Heart left ventricle (tissue), 13 donors: ENCODE data around the gene ARMC5.

Experiments used
- POLR2A ChIP-seq, 2 donors: fragments of 450-650 bp; IDR thresholded peaks; one replicate each; pipeline ENCODE4 v1.6.1; 2017; ENCODE audit warnings: antibody characterized with exemption in 2 of 2, mild to moderate bottlenecking in 2 of 2, moderate library complexity in 2 of 2
- TF ChIP-seq, protein P1 (sequence below), 12 donors: fragments of 200-600 bp; sonication (generic) in 4 of 12; IDR thresholded peaks; one replicate each; pipeline versions ENCODE4 v1.5.0 to v1.8.0; 2018 to 2022; ENCODE audit warnings: antibody characterized with exemption in 12 of 12, mild to moderate bottlenecking in 5 of 12
- donor health status: ischemic (EF 13 %, LVEDD 7.1; RV severe dilation, severe dysfunction).
- donor health status: DM: no; HTN: yes; CAD: no.
- donor health status: DM: no; HTN: no; CAD: no.
- donor health status: ischemic (EF 25% LVEDD 6.9; RV normal size, moderate dysfunction).
- donor health status: ischemic (EF 25% LVEDD 5.7; RV mildly dilated, moderate dysfunction).
- donor health status: ischemic (EF 35%, LVEDD 5.7; RV mildly dilated, moderate dysfunction).
- donor health status: nonischemic (EF 11% LVEDD 7.7; RV severe dilation, severe dysfunction).
- donor health status: DM: yes; HTN: yes; CAD: no.
- donor health status: PGD.
- donor health status: ischemic (EF 29% LVEDD 5.4; RV normal size, mild dysfunction).
- donor health status: nonischemic (EF 23%, LVEDD 6.1; RV moderate dilation, normal function).

DNA sequence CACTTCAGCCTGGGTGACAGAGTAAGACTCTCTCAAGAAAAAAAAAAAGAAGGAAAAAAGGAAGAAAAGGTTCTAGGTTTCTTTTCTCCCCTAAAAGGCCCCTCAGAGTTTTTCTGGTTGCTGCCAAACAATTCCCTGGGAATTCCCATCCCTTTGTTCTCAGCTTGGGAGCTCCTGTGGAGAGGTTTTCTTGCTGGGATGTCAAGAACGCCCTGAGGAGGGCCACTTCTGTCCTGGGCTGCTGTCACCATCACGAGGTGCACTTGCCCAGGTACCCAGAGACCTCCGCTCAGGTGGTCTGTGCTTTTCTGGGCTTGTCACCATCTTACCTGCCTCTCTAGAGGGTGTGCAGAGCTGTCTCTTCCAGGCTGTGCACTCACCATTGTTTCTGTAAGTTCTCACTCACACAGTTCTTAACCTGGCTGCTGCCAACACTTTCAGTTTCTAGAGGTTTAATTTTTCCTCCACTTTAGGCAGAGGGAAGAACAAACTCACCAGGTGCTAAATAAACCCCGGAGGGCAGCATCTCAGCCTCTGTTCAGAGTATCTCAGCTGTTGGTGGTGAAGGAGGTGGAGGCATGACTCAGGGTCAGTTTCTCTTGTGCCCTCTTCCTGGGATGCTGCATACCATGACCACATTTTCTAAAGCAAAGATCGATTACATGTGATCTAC is 28.8 kb upstream of the ARMC5 start:
- TF ChIP-seq, protein P1, sequence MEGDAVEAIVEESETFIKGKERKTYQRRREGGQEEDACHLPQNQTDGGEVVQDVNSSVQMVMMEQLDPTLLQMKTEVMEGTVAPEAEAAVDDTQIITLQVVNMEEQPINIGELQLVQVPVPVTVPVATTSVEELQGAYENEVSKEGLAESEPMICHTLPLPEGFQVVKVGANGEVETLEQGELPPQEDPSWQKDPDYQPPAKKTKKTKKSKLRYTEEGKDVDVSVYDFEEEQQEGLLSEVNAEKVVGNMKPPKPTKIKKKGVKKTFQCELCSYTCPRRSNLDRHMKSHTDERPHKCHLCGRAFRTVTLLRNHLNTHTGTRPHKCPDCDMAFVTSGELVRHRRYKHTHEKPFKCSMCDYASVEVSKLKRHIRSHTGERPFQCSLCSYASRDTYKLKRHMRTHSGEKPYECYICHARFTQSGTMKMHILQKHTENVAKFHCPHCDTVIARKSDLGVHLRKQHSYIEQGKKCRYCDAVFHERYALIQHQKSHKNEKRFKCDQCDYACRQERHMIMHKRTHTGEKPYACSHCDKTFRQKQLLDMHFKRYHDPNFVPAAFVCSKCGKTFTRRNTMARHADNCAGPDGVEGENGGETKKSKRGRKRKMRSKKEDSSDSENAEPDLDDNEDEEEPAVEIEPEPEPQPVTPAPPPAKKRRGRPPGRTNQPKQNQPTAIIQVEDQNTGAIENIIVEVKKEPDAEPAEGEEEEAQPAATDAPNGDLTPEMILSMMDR (IDR thresholded peaks at IDR 0.05), result no peak
- no peak for TF ChIP-seq POLR2A (IDR thresholded peaks at IDR 0.05)
